Liver (tissue), 9 donors: ENCODE results near the gene TMEM91. TPM values are rescaled to one million over a fixed set of nuclear protein-coding genes. Genes with fewer than 3 reads are reported as not detected.

Experiments used
- DNase-seq: peaks from one replicate; pipeline ENCODE4 v3.0.0-alpha.2; 2017; ENCODE audit warnings: low spot score
- H3K27ac ChIP-seq, 2 donors: one replicate each; pipeline ENCODE4 v1.7.0; 2013; ENCODE audit warnings: inconsistent platforms in 2 of 2, low read length in 2 of 2, control low read depth in 1 of 2, low read depth in 1 of 2, mild to moderate bottlenecking in 1 of 2
- H3K27me3 ChIP-seq, 4 donors: one replicate each; pipeline versions ENCODE4 v1.6.1 to v1.7.0; 2013; ENCODE audit warnings: low read length in 3 of 4, inconsistent platforms in 1 of 4, mild to moderate bottlenecking in 1 of 4, moderate library complexity in 1 of 4; ENCODE audit not compliant: control insufficient read depth in 4 of 4, insufficient read depth in 4 of 4
- H3K36me3 ChIP-seq, 4 donors: one replicate each; pipeline versions ENCODE4 v1.6.1 to v1.7.0; 2013; ENCODE audit warnings: low read length in 3 of 4, mild to moderate bottlenecking in 3 of 4, low read depth in 1 of 4, moderate library complexity in 1 of 4; ENCODE audit not compliant: control insufficient read depth in 4 of 4, insufficient read depth in 3 of 4
- H3K4me1 ChIP-seq, 4 donors: one replicate each; pipeline versions ENCODE4 v1.6.1 to v1.7.0; 2013; ENCODE audit warnings: low read length in 3 of 4, mild to moderate bottlenecking in 3 of 4, moderate library complexity in 1 of 4; ENCODE audit not compliant: control insufficient read depth in 4 of 4, insufficient read depth in 4 of 4
- H3K4me3 ChIP-seq, 3 donors: one replicate each; pipeline versions ENCODE4 v1.6.1 to v1.7.0; 2013; ENCODE audit warnings: low read length in 3 of 3, control low read depth in 1 of 3, low read depth in 1 of 3, mild to moderate bottlenecking in 1 of 3
- H3K9ac ChIP-seq, 2 donors: one replicate each; pipeline ENCODE4 v1.7.0; 2013; ENCODE audit warnings: low read length in 2 of 2, mild to moderate bottlenecking in 2 of 2, moderate library complexity in 2 of 2, control low read depth in 1 of 2, low read depth in 1 of 2
- H3K9me3 ChIP-seq, 4 donors: one replicate each; pipeline versions ENCODE4 v1.6.1 to v1.7.0; 2013; ENCODE audit warnings: low read length in 3 of 4; ENCODE audit not compliant: control insufficient read depth in 4 of 4
- EGR1 ChIP-seq, 2 donors: IDR thresholded peaks; 2 replicates each; pipeline ENCODE4 v1.6.1; 2016 to 2018; ENCODE audit warnings: antibody characterized with exemption in 2 of 2, low read depth in 2 of 2
- FOXA1 ChIP-seq: IDR thresholded peaks from 2 replicates; pipeline ENCODE4 v1.6.1; 2016; ENCODE audit warnings: antibody characterized with exemption
- FOXA2 ChIP-seq: IDR thresholded peaks from 2 replicates; pipeline ENCODE4 v1.6.1; 2016; ENCODE audit warnings: antibody characterized with exemption
- GABPA ChIP-seq, 2 donors: IDR thresholded peaks in 1 of 2; conservative IDR thresholded peaks in 1 of 2; 2 replicates each; pipeline ENCODE4 v1.6.1; 2016; ENCODE audit warnings: antibody characterized with exemption in 2 of 2, mild to moderate bottlenecking in 1 of 2, moderate library complexity in 1 of 2
- HNF4A ChIP-seq, 2 donors: conservative IDR thresholded peaks; 2 replicates each; pipeline ENCODE4 v1.6.1; 2016; ENCODE audit warnings: antibody characterized with exemption in 2 of 2, mild to moderate bottlenecking in 2 of 2
- HNF4G ChIP-seq: IDR thresholded peaks from 2 replicates; pipeline ENCODE4 v1.6.1; 2016; ENCODE audit warnings: antibody characterized with exemption
- JUND ChIP-seq, 2 donors: IDR thresholded peaks; 2 replicates each; pipeline ENCODE4 v1.6.1; 2016; ENCODE audit warnings: antibody characterized with exemption in 2 of 2
- NR2F2 ChIP-seq: IDR thresholded peaks from 2 replicates; pipeline ENCODE4 v1.6.1; 2016; ENCODE audit warnings: antibody characterized with exemption
- RAD21 ChIP-seq, 2 donors: IDR thresholded peaks; 2 replicates each; pipeline ENCODE4 v1.6.1; 2016; ENCODE audit warnings: antibody characterized with exemption in 2 of 2, mild to moderate bottlenecking in 2 of 2
- RXRA ChIP-seq, 2 donors: IDR thresholded peaks; 2 replicates each; pipeline ENCODE4 v1.6.1; 2017 to 2018; ENCODE audit warnings: antibody characterized with exemption in 2 of 2, mild to moderate bottlenecking in 1 of 2
- SP1 ChIP-seq: IDR thresholded peaks from 2 replicates; pipeline ENCODE4 v1.6.1; 2018; ENCODE audit warnings: antibody characterized with exemption, mild to moderate bottlenecking
- TAF1 ChIP-seq: conservative IDR thresholded peaks from 2 replicates; pipeline ENCODE4 v1.6.1; 2016; ENCODE audit warnings: antibody characterized with exemption, mild to moderate bottlenecking
- YY1 ChIP-seq: IDR thresholded peaks from 2 replicates; pipeline ENCODE4 v1.6.1; 2016; ENCODE audit warnings: antibody characterized with exemption, mild to moderate bottlenecking
- WGBS: extraction: QIAGEN DNeasy Blood & Tissue Kit; methylation state at CpG from one replicate; pipeline ENCODE4 v1.1.7; 2013; 5-methylcytosine and 5-hydroxymethylcytosine counted together
- polyA plus RNA-seq, 2 donors: library from polyadenylated mRNA; stranded (reverse) in 1 of 2; unstranded in 1 of 2; fragments of 200-250 nt in 1 of 2; fragments of >200 nt in 1 of 2; fragmentation: Nextera tagmentation in 1 of 2; extraction: Ambion mirVana in 1 of 2; gene quantifications; one replicate each; pipeline versions ENCODE4 v1.2.1 to v1.2.3, GENCODE V29; 2013 to 2015
- total RNA-seq, 2 donors: library from RNA; depleted of rRNA; stranded (reverse); fragments of >200 nt; gene quantifications; one replicate each; pipeline ENCODE4 v1.2.3, GENCODE V29; 2014
- TF ChIP-seq, protein P1 (sequence below): IDR thresholded peaks from 2 replicates; pipeline ENCODE4 v1.6.1; 2016; ENCODE audit warnings: antibody characterized with exemption, mild to moderate bottlenecking
- TF ChIP-seq, protein P2 (sequence below): IDR thresholded peaks from 2 replicates; pipeline ENCODE4 v1.6.1; 2016; ENCODE audit warnings: antibody characterized with exemption
- TF ChIP-seq, protein P3 (sequence below): IDR thresholded peaks from 2 replicates; pipeline ENCODE4 v1.6.1; 2016; ENCODE audit warnings: antibody characterized with exemption
- TF ChIP-seq, protein P4 (sequence below): fragments of 150-350 bp; IDR thresholded peaks from 2 replicates; pipeline ENCODE4 v1.5.1; 2017; ENCODE audit warnings: improper control_type of control experiment, low read depth, low read length; ENCODE audit not compliant: missing input control
- TF ChIP-seq, protein P5 (sequence below): IDR thresholded peaks from 2 replicates; pipeline ENCODE4 v1.6.1; 2016; ENCODE audit warnings: antibody characterized with exemption
- donor health status: healthy.
- donor health status: healthy.
- donor health status: healthy.
- donor health status: healthy.
- donor health status: healthy.

The TMEM91 gene
- total and polyA plus RNA-seq, 4 donors: 1.6 to 4.0 (median 2.9) TPM

DNA sequence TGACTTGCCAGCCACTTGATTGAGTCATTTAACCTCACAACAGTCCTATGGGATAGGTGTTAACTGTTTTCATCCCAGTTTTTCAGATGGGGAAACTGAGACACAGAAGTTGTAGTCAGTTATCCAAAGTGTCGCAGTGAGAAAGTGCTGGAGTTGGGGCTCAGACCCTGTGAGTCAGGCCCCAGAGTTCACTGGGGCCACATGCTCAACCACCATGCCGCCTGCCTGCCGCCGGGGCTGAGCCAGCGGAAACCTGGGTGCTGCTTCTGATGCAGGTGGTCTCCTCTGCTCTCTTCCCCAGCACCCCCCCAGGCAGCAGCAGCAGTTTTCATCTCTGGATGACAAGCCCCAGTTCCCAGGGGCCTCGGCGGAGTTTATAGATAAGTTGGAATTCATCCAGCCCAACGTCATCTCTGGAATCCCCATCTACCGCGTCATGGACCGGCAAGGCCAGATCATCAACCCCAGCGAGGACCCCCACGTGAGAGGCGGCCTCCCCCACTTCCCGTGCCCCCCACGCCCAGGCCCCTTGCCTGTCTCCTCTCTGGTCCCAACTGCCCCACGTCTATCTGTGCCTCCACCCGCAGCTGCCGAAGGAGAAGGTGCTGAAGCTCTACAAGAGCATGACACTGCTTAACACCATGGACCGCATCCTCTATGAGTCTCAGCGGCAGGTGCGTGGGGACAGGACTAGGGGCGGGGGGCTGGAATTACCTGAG lies 34.2 kb downstream of the TMEM91 start:
- Histone ChIP-seq H3K27ac (peak overlapping the region in 1 of 2 donors; percentile 43), H3K27me3 (no peaks in the 10 kb centered on the region), H3K36me3 (peaks cover 5 to 35% (median 22%) of the 10 kb centered on the region in 4 donors), H3K4me3 (no peak overlapping the region), H3K4me1 (peaks cover 9 to 15% (median 11%) of the 10 kb centered on the region in 4 donors), H3K9me3 (no peaks in the 10 kb centered on the region), H3K9ac (no peak overlapping the region)
- no peak for DNase-seq
- TF ChIP-seq, protein P1, sequence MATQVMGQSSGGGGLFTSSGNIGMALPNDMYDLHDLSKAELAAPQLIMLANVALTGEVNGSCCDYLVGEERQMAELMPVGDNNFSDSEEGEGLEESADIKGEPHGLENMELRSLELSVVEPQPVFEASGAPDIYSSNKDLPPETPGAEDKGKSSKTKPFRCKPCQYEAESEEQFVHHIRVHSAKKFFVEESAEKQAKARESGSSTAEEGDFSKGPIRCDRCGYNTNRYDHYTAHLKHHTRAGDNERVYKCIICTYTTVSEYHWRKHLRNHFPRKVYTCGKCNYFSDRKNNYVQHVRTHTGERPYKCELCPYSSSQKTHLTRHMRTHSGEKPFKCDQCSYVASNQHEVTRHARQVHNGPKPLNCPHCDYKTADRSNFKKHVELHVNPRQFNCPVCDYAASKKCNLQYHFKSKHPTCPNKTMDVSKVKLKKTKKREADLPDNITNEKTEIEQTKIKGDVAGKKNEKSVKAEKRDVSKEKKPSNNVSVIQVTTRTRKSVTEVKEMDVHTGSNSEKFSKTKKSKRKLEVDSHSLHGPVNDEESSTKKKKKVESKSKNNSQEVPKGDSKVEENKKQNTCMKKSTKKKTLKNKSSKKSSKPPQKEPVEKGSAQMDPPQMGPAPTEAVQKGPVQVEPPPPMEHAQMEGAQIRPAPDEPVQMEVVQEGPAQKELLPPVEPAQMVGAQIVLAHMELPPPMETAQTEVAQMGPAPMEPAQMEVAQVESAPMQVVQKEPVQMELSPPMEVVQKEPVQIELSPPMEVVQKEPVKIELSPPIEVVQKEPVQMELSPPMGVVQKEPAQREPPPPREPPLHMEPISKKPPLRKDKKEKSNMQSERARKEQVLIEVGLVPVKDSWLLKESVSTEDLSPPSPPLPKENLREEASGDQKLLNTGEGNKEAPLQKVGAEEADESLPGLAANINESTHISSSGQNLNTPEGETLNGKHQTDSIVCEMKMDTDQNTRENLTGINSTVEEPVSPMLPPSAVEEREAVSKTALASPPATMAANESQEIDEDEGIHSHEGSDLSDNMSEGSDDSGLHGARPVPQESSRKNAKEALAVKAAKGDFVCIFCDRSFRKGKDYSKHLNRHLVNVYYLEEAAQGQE: no peak
- TF ChIP-seq HNF4G (no peak), SP1 (no peak), NR2F2 (no peak), TAF1 (no peak), EGR1 (IDR thresholded peaks at IDR 0.05; ENCODE audit: low read depth in 2 of 2) (no peak), FOXA2 (no peak), RXRA (IDR thresholded peaks at IDR 0.05) (no peak), GABPA (IDR thresholded peaks at IDR 0.05 in 1 of 2, conservative IDR thresholded peaks at IDR 0.05 in 1 of 2) (no peak), HNF4A (conservative IDR thresholded peaks at IDR 0.05) (no peak), YY1 (no peak), RAD21 (IDR thresholded peaks at IDR 0.05) (no peak), JUND (IDR thresholded peaks at IDR 0.05) (no peak), FOXA1 (no peak)
- TF ChIP-seq, protein P2, sequence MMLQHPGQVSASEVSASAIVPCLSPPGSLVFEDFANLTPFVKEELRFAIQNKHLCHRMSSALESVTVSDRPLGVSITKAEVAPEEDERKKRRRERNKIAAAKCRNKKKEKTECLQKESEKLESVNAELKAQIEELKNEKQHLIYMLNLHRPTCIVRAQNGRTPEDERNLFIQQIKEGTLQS: no peak
- TF ChIP-seq, protein P3, sequence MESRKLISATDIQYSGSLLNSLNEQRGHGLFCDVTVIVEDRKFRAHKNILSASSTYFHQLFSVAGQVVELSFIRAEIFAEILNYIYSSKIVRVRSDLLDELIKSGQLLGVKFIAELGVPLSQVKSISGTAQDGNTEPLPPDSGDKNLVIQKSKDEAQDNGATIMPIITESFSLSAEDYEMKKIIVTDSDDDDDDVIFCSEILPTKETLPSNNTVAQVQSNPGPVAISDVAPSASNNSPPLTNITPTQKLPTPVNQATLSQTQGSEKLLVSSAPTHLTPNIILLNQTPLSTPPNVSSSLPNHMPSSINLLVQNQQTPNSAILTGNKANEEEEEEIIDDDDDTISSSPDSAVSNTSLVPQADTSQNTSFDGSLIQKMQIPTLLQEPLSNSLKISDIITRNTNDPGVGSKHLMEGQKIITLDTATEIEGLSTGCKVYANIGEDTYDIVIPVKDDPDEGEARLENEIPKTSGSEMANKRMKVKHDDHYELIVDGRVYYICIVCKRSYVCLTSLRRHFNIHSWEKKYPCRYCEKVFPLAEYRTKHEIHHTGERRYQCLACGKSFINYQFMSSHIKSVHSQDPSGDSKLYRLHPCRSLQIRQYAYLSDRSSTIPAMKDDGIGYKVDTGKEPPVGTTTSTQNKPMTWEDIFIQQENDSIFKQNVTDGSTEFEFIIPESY: no peak
- TF ChIP-seq, protein P4, sequence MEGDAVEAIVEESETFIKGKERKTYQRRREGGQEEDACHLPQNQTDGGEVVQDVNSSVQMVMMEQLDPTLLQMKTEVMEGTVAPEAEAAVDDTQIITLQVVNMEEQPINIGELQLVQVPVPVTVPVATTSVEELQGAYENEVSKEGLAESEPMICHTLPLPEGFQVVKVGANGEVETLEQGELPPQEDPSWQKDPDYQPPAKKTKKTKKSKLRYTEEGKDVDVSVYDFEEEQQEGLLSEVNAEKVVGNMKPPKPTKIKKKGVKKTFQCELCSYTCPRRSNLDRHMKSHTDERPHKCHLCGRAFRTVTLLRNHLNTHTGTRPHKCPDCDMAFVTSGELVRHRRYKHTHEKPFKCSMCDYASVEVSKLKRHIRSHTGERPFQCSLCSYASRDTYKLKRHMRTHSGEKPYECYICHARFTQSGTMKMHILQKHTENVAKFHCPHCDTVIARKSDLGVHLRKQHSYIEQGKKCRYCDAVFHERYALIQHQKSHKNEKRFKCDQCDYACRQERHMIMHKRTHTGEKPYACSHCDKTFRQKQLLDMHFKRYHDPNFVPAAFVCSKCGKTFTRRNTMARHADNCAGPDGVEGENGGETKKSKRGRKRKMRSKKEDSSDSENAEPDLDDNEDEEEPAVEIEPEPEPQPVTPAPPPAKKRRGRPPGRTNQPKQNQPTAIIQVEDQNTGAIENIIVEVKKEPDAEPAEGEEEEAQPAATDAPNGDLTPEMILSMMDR: no peak
- TF ChIP-seq, protein P5, sequence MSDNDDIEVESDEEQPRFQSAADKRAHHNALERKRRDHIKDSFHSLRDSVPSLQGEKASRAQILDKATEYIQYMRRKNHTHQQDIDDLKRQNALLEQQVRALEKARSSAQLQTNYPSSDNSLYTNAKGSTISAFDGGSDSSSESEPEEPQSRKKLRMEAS: no peak
- 91% methylated on average over 23 of the region's 23 CpGs for WGBS
